GM18519 (cell line): ENCODE results near the gene IL11RA.
A peak's percentile ranks its signal among the peaks of the same experiment; 100 is the strongest.

Experiments used
- ATAC-seq: cut with Tn5 transposase; IDR thresholded peaks from one replicate; pipeline ENCODE4 v1.9.1; 2021; ENCODE audit warnings: mild to moderate bottlenecking, moderate library complexity; ENCODE audit not compliant: unreplicated experiment, low FRiP score

Gene IL11RA

DNA sequence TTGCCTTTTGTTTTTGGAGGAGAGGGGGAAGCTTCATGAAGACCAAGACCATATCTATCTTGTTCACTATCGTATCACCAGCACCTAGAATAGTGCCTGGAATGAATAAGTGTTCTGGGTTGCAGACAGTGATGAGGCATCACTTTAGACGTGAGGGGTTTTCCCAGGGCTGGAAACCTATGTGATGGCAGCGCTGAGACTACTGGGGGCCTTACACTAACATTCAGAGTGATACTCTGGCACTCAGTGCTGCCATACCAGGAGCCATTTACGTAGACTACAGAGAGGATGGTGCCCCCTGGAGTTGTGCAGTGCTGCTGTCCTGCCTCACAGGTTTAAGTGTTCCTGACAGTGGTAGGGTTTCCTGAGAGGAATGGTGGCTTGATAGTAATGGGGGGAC, 32.2 kb downstream of the IL11RA start:
- ATAC-seq, result no peak

DNA sequence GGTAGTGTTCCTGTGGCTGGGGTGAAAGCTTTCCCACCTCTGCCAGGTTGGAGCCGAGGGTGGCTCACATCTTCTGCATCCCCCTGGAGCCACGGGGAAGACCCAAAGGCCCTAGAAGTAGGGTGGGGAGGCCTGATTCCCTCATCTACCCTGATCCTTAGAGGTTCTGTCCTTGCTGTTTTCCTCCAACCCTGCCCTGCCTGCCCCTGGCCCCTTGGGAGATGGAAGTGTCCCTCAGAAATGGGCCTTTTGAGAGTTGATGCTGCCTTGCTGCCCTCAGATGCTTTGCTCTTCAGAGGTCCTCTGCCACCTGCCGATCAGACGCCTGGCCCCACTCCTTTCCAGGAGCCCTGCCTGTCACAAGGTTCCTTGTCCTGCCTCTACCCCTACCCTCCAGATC, 32.8 kb downstream of the IL11RA start:
- ATAC-seq, result no peak

DNA sequence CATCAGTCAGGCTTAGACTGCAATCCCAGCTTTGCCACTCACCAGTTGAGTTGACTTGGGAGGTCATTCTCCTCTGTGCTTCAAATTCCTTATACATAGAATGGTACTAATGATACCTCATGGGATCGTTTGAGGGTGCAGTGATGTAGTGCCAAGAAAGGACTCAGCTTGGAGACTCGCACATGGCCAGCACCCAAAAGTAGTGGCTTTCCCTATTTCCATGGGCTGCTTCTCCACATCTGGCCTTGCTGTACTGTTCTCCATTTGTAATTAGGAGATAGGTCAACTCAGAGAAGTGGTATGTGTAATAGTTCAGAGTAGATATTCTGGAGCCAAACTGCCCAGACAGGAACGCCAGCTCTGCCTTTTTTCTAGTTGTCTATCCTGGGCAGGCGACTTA, 33.6 kb downstream of the IL11RA start:
- ATAC-seq, result no peak

DNA sequence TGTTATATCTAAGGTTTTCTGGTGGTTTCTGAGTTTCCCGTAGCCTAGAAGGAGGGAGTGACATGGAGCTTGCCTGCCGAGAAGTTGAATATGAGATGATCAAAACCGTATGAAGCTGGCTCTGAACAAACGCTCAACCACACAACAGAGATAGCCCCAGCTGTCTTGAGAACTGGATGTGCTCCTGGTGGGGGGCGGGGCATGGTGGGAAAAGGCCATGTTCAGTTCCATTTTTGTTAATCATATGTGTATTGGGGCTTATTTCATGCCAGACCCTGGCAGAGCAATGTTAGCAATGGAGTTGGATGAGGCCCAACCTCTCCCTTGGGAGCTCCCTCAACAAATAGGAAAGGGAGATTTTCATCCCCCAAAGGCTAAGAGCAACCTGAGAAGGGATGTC, 34.2 kb downstream of the IL11RA start:
- ATAC-seq, result no peak

DNA sequence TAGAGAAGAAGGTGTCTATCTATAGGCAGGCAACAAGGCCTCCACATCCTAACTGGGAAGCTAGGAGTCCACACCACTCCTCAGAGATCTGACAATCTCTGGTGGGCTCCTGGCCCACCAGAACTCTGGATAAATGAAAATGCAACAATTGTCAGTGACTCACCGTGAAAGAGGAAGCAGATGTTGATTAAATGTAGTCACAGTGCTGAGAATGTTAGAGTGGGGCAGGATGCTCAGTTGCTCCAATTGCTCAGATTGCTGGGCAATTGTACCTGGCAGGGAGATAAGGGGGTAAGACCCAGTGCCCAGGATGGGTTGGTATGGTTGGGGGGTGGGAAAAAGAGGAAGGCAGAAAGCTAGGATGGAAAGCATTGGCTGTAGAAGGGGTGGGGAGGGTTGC, 34.7 kb downstream of the IL11RA start:
- ATAC-seq, result no peak

DNA sequence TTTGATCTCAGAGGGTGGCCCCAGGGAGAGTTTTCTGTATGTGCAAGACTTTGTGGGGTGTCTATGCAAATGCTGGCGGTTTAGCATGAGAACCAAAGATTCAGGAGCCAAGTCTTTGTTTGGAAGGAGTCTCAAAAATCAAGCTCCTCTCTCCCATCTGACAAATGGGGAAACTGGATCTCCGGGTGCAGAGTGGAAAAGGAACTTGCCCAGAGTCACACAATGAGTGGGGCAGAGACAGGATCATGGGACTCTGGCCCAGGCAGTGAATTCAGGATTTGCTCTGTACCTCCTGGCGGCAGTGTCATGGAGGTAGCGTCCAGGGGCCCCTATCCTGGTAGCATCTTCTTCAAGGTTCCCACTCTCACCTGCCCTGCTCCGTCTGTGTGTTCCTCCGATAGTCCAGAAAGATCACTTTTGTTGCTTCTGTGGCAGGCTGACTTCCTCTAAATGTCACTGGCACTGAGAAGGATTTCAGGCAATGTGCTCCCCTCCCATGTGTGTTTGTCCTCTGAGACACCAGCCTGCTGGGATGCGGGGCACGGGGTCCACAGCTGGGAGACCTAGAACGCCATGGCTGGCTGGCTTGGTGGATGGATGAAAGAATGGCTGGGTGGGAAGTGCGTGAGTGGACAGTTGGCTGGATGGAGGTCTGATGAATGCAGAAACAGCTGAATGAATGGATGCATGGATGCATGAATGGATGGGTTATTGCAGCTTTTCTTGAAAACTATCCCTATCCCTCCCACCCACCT, 35.5 kb downstream of the IL11RA start:
- no peak for ATAC-seq

DNA sequence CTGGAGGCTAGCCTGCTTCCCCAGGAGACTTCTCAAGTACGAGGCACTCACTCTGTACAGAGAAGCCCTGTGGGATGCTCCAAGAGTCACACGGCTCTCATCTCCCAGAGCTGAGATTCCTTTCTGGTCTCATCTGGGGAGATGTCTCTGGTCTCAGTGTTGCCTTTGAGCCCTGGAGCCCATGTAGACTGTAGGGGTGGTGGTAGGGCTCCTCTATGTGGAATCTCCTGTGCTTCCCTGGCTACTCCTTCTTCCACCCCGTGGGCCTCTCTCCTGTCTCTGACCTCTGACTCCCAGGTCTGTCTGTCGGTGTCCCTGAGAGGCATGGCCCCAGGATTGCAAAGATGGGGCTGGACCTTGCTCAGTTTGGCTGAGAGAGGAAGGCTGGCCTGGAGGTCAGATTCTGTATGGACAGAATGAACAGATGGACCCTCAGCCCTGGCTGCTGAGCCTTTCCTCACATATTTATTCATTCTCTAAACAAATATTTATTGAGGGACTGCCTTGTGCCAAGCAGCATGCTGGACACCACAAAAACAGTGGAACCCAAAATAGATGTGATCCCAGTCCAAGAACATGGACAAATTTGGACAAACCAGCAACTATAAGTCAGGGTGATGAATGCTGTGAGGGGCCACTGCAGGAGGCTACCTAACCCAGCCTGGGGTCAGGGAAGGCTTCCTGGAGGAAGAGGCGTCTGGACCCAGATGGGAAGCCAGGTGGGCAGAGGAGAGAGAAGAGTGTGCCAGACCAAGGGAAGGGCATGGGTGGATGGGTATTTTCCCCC, 36.5 kb downstream of the IL11RA start:
- ATAC-seq, result no peak

DNA sequence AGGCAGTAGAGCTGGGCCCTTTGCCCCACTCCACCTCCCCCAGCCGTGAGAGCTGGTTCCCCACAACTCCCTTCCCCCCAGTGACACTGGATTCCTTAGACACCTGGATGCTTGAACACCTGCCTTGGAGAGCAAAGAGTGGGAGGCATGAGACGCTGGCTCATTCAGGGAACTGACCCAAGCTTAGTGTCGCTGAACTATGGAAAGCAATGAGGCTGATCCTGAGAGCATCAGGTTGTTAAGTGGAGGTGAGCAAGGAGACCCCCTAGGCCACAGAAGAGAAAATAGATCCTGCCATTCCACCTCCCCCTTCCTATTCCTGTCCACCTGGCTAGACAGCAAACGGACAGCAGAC, 37.1 kb downstream of the IL11RA start:
- no peak for ATAC-seq

DNA sequence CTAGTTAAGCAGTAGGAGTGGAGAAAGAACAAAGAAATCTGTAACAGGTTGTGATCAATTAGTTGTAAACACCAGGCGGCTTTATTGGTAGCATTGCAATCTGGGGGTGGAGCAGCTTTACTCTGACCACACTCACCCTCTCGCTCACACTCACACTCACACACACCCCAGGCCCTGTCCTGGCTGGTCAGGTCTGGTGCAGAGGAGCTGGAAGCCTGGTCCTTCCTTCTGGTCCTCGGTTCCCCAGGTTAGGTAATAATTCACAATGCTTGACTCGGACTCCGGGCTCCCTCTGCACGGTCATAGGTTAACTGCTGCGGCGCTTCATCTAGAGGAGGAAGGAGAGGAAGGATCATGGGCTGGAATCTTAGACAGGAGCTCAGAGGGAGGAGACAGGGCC, 37.5 kb downstream of the IL11RA start:
- ATAC-seq, result no peak

DNA sequence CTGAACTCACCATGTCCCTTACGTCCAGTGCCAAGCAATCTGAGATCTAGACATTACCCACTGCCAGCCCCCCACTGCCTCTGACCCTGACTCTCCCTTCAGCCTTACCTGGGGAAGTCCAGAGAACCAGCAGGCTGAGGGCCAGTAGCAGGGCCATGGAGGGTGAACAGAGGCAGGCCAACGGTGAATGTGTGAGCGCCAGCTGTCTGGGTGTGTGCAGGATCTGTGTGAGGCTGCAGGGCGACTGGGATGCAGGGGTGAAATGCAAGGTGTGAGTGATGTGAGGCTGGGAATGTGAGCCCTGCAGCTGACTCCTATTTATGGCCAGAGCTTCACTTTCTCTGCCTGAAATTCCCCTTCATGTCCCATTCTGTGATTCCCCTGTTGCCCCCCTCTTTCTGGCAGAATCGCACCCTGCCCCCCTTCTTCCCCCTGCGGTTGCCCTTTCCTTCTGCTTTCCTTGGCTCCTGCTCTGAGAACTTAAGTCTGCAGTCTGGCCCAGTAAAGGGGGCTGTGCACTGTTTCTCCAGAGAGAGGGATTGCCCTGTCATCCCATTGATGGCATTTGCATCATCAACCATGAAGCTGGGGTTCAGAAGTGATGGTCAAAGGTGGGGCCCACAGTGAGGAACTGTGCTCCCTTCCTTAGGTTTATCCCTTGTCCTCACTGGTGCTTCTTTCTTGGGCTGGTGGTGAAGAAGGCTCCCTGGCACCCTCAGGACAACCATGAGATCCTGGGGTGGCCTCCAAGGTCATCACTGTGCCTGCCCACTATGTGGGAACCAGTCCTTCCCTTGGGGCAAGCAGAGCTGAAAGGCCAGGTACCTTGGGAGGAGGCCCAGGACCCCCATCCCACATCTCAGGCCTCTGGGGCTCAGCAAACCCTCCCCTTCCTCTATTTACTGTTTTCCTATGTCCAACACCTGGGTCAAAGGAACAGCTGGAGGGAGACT, 39.3 kb downstream of the IL11RA start, which contains the start of gene CCL19:
CCL19 (minus strand) TSS at position 294 of the 953 bp plus-strand sequence; CDS start at position 157, 137 bp downstream.
- no peak for ATAC-seq

DNA sequence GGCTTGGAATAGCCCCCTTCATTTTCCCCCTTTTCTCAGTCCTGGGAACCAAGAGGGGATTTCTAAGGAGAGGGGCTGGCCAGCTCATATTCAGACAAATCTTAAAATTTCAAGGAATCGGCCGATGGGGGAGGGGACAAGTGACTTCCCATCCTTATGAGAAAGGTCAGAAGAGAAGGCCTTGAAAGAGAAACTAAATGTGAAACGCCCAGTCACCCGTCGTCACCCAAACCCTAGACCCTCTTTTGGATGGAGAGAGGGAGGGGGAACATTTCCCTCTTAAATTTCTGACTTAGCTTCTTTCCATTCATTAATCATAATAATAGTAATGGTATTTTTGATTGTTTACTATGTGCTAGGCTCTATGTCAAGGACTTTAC, 39.9 kb downstream of the IL11RA start:
- ATAC-seq, result no peak

DNA sequence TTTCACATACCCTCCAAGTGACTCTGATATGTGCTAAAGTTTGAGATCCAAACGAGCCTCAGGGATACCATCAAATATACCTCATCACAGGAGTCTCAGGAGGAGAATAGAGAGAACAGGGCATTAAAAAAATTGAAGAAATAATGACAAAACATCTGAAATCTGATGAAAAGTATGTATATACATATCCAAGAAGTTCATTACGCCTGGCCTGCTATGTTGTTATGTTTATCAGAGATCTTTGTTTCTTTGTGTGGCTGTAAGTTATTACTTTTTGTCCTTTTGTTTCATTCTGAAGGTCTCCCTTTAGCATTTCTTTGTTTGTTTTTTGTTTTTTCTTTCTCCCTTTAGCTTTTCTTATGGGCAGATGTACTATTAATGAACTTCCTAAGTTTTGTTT, 41.6 kb downstream of the IL11RA start:
- ATAC-seq, result no peak

DNA sequence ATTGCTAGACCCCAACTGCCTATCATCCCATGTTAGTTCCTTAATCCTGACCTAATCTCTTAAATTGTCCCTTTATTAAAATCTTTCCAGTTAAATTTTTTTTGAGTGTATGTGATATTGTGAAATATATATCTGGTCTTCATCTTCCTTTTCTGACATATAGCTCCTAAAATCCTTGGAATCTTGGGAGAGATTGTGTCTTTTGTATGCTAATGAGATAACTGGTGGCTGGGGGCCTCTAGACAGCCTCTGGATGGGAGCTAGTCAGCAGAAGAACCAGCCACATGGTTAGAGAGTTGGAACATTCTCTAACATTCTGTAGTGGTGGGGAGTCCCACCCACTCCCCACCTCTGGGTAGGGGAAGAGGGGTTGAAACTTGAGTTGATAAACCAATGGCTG, 42.8 kb downstream of the IL11RA start:
- ATAC-seq, result no peak

DNA sequence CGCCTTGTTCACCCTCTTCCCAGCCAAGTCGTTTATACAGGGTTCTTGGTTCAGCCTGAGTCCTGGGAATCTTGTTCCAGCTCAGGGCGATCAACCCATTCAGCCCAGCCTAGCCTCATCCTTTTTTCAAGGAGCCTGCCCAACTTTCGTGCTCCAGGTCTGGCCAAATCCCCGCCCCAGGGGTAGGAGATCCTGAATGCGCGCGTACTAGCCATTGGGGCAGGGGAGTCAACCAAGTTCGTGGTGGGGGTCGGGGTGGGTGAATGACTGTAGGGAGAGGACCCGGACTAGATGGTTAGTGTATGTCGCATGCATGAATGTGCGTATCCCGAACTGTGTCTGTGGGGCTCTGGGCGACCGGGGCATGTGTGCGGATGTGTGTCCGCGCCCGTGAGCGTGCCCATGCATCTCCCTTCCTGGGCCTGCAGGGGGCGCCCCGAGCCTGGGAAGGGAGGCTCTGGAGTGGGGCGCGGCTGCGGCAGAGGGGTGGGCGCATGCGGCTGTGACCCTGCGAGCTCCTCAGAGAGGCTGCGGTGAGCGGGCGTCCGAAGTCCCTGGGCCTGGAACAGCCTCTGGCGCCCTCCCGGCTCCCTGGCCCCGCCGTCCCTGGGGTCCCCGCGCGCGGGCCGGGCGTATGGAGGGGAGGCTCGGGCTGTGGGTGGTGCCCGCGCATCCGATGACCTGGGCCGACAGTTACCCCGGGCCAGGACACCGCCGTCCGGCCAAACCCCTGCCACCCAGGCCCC, 49.2 kb downstream of the IL11RA start:
- ATAC-seq, result no peak

DNA sequence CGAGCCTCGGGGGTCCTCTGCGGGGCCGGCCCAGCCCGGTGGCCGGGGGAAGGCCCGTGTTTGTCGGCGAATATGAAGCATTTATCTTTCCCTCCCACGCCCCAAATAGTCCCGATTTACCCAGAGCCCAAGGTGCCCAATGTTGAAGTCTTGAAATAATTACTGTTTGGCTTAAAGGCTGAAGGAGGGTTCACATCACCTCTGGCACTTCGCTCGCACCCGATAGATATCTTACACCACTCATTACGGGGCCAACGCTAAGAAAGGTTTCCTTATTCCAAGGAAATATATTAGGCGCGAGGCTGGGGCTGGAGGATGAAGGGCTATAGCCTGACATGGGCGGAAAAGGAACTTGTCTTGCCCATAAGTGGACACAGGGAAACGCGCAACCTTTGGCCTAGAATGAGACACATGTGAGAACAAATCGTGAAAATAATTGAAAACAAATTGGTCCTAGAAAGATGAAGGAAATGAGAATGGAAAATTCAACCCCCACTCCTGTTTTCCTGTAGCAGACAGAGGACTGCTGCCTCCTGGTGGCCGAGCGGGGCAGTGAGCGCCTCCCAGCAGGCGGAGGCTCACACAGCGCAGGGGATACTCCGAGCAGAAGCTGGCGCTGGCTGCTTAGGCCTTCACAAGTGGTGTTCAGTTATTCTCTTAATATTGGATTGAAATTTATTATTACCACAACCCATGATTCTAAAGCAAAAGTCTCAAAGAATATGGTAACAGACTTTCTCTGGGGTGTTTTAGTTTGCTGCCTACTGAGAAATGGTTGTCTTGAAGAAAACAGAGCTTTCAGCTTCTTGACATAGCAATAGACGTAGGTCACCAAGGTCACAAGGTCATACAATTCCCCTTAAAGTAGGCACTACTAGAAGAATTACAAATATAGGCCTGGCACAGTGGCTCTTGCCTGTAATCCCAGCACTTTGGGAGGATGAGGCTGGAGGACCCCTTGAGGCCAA, 50.1 kb downstream of the IL11RA start:
- peak; percentile 49 for ATAC-seq

DNA sequence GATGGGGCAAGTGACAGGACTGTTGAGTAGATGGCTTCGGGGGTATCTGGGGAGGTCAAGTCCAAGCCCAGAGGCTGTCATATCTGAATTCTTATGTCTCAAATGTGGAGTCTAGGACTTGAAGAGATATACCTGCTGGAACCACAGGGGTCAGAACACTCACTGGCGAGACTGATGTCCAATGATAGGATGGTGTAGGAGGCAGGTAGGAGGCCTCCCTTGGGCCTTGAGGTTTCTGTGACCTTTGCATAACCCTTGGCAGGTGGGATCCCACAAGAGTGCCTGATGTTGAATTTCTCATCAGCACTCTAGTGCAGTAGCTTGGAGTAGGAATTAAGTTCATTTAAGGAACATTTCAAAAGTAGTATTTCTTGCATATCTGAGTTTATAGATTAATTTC, 55.1 kb downstream of the IL11RA start:
- no peak for ATAC-seq

DNA sequence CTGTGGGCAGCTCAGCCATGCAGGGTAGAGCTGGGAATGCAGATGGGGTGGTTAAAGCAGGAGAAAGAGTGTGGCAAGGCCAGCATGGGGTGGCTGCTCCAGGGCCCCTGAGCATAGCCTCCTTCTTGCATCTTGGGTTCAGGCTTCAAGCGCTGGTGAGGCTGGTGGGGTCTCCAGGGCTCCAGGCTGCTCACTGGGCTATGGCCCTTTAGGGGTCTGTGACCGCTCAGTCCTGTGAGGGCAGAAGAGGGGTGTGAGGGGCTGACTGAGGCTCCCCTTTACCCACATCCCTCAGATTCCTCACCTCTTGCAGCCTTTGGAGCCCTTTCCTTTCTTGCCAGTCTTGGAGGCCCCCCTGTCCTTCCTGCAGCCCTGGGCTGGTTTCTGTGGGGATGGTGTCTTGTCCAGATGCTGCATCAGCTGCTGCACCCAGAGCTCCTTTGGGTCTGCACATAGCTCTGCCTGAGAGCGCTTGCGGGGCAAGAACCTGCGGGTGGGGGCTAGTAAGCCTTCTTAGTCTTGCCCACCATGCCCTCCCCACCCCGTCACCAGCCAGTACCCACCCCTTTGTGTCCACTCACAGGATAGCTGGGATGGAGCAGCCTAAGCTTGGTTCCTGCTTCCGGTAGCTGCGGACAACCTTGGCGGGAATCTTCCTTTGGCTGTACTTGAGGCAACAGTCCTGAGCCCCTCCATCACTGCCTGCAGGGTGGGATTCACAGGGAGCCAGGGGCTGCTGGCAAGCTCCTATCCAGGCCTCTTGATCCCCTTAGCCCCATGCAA, 57.4 kb downstream of the IL11RA start:
- no peak for ATAC-seq

DNA sequence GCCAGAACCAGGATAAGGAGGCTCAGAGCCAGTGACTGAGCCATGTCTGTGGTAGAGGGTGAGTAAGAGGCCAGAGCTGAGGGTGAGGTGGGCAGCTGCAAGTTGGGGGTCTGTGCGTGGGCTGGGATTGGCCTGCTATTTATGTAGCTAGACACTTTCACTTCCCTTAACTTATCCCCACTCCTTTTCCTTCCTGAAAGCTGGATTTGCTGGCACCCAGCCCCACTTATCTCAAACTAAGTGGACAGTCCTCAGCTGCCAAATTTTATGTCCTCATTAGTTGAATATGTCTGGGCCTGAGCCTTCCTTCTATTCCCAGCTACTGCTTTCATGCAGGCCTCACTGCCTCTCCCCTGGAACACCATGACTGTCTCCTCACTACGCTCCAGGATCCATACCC, 58.0 kb downstream of the IL11RA start, which contains the start of gene CCL21:
CCL21 (minus strand) TSS at position 114 of the 400 bp plus-strand sequence; CDS start at position 44, 70 bp downstream.
- ATAC-seq, result no peak
